T-helper 2 cell treated with Interferon-gamma antibody and Interleukin-4, amounts not matched to agents 100 ng/mL and 5 ng/mL, for 36 hours (primary cell): ENCODE data around the gene UBE2Q1. TPM values are rescaled to one million over a fixed set of nuclear protein-coding genes. Genes with fewer than 3 reads are reported as not detected.

Experiments used
- intact Hi-C: fragments of 100-400 bp; cut with micrococcal nuclease; formaldehyde crosslinking; loops from one replicate; pipeline ENCODE4 v1.15.1; 2023
- total RNA-seq: library from RNA; stranded (reverse); gene quantifications from 2 replicates; pipeline ENCODE4 v1.2.3, GENCODE V29; 2022

The UBE2Q1 gene
- total RNA-seq = 112 and 117 TPM in 2 replicates

DNA sequence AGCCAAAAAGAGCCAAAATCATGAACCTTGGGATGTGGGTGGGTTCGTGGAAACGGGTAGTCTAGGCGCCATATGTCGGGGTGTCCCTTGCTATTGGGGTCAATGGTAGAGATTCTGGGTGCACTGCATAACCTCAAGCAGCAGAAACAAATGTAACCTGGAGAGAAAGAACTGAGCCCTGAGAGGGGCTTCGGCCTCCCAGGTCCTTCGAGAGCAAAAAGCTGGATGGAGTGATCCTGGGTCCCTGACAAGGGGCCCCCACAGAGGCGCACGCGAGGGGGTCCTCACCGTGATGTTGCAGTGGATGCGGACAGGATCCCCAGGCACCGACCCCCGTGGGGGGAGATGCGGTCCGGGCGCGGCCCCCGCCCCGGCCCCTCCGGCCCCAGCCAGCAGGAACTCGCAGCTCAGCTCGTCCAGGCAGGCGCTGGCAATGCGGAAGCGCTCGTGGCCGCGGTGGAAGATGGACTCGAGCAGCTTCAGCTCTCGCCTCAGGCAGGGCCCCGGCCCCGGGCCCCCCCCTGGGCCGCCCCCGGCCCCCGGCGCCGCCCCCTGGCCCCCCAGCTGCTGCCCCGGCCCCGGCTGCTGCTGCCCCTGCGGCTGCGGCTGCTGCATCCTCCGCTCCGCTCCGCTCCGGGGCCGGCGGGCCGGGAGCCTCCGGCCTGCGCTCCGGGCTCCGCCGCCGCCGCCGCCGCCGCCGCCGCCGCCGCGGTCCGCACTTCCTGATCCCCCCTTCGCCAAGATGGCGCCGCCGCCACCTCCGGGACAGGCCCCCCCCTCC, at the start of gene UBE2Q1:
UBE2Q1 (minus strand) TSS at position 724 of the 781 bp plus-strand sequence; CDS start at position 615, 109 bp downstream.
- intact Hi-C loops = loop anchor here (1.0 to 5.0 kb wide), 9 partner anchors 50 to 527 kb away; partner anchors contain the start of genes ADAR, ATP8B2, CKS1B and IL6R

DNA sequence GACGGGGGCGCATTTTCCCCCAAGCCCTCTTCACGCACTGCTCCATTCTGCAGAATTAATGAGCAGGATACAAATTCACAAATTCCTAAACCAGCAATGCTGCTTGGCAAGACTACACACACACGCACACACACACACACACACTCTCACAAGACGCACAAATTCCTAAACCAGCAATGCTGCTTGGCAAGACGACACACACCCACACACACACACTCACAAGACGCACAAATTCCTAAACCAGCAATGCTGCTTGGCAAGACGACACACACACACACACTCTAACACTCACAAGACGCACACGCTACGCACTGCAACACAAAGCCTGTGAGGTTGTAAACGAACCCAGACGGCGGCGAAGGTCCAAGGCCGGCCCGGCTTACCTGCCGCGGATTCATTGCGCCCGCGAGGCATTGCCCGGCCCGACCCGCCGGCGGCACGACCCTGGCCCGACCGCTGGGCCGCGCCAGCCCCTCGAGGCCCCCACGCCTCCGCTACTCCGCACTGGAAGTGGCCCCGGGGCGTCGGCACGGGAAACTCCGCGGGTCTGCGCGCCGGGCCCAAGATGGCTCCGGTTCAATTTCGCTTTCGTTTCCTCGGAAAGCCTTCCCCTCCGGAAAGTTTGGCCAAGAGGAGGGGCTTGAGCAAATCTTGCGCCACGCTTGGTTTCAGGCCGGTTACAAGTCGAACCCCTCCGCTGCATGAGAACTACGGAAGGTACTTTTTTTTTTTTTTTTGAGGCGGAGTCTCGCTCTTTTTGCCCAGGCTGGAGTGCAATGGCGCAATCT, 49.3 kb upstream of the UBE2Q1 start, which contains the start of gene ADAR:
ADAR (minus strand) TSS at position 578 of the 788 bp plus-strand sequence; CDS start at position 398, 180 bp downstream.
- intact Hi-C loops = loop anchor here (1.0 to 5.0 kb wide), 4 partner anchors 50 to 386 kb away; partner anchors contain the start of genes UBAP2L and UBE2Q1

DNA sequence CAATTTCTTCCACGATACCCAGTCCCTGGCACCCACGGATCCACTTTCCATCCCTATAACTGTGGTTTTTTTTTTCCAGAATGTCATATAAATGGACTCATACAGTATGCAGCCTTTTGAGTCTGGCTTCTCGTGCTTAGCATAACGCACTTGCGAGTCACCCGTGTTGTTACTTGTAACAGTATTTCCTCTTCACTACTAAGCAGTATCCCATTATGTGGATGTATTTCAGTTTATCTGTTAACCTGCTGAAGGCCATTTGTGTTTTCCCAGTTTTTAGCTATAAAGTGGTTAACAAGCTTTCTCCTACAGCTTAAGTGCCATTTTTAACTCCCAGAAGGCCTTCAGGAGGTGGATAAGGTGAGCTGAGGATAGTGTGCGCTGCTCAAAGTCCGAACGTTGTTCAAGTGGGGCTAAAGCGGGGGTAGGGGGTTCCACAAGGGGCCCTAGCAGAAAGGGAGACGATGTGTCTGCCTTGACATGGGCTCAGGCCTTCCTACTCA, 48.7 kb upstream of the UBE2Q1 start:
- intact Hi-C loops = loop anchor here (1.0 to 5.0 kb wide), 2 partner anchors 348 to 385 kb away; partner anchors contain the start of gene UBAP2L

DNA sequence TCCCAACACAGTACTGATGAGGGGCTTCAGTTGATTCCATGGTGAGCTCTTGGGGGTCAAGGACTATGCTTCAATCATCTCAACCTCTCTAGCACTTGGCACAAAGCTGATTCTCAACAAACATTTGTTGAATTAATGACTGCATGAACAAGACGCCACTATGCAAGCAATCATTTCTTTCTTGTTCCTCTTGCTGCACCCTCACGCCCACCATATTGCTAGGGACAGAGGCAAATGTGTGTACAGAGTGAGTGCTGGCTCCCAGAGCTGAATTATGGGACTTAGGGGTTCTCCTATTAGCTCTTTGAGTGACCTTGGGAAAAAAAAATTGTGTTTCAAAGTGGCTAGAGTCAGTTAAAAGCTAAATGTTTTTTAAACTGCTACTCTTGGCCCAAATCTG, 47.1 kb upstream of the UBE2Q1 start:
- intact Hi-C loops = loop anchor here (5.0 kb wide), 1 partner anchor 383 kb away; the partner anchor contains the start of gene UBAP2L

DNA sequence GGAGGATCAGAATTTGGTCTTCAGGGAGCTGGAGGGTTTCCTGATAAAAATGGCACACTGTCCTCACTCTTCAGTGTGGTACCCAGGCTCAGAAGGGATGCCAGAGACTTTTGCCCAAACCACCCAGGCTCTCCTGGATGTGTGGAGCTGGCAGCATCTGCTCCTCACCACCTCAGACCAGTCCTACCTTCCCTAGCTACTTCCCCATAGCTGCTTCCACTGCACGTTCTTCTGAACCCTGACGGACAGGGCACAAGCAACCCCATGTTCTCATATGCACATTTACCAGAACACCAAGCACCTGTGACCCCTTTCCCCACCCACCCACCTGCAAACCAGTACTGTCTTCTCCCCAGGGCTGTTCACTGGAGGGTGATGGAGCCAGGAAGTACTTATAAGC, 44.9 kb upstream of the UBE2Q1 start:
- intact Hi-C loops = no loop called here

DNA sequence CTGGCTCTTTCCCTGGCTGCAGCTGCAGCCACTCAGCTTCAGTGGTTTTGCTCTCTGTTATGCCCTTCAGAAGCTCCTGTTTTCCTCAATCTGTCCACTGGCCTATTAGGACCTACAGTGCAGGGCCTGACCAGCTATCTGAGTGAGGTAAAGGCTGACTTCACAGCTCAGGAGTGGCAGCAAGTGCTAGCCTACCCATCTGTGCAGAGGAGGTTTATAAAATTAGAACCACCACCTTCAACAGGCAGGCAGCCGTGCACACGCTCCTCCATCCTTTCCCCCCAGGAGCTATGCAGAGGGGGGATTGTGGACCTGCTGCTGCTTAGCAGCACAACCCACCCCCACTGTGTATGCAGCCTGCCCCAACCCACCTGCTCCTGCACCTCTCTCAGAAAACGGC, 41.2 kb upstream of the UBE2Q1 start:
- intact Hi-C loops = no loop called here

DNA sequence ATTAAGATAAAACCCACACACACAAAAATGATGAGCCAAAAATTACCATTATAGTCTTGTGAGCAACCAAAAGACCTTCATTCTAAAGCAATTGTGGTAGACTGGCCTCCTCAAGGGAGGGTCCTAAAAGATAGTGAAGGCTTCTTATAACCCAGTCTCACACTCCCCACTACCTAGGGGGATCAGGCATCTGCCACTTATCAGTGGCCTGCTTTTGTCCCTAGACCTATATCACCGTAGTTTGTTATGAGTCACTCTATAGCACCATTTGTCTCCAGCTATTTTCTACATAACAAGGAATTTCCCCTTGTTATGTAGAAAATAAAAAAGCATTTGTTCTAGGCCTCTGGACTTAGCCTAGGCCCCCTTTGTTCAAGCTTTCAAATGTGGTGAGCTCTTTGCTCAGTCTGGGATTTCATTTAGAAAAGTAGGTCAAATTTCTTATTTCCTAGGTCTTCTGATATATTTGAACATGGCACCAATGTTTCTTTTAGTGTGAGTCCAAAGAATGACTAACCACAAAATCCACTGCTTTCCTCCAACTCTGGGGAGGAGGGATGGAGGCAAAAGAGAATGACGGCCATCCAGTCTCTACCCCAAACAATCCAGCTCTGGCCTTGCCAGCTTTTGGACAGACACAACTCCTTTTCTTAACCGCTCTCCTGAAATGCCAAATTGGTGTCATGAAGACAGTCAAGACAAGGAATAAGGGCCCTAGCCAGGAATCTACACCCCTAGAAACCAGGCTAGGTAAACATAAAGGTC, 40.6 kb upstream of the UBE2Q1 start:
- intact Hi-C loops = no loop called here

DNA sequence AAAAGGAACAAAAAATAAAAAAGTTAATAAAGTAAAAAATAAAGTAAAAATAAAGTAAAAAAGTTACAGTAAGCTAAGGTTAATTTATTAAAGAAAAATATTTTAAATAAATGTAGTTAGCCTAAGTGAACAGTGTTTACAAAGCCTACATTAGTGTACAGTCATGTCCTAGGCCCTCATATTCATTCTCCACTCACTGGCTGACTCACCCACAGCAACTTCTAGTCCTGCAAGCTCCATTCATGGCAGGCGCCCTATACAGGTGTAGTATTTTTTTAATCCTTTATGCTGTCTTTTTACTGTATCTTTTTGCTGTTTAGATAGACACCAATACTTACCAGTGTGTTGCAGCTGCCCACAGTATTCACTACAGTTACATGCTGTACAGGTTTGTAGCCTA, 37.2 kb upstream of the UBE2Q1 start:
- intact Hi-C loops = no loop called here

DNA sequence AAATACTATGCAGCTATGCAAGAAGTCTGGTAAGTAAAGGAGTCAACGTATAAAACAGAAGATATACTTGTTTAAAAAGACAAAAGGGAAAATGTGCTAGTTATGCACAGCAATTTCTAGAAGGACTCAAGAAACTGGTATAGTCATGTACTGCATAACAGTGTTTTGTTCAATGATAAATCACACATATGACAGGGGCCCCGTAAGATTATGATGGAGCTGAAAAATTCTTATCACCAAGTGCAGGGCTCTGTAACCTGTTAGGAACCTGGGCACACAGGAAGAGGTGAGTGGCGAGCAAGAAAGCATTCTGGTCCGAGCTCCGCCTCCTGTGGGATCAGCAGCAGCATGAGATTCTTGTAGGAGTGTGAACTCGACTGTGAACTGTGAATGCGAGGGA, 36.3 kb upstream of the UBE2Q1 start:
- intact Hi-C loops = no loop called here

DNA sequence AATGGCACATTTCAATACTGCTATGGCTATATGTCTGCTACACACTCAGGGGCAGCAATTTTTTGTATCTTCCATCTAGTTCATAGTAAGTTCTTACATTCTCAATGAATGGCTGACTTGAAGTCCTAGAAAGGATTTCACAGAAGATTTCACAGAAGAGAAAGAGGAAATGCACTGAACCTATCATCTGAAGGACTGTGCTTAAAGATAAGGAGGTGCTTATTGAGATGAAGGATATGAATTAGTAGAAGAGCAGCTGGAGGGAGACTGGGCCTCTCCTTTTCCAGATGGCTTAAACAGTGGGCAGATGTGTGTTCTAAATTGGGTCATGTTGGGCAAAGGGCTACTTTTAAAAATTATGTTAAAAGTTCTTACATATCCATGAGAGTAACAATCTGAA, 34.9 kb upstream of the UBE2Q1 start:
- intact Hi-C loops = no loop called here

DNA sequence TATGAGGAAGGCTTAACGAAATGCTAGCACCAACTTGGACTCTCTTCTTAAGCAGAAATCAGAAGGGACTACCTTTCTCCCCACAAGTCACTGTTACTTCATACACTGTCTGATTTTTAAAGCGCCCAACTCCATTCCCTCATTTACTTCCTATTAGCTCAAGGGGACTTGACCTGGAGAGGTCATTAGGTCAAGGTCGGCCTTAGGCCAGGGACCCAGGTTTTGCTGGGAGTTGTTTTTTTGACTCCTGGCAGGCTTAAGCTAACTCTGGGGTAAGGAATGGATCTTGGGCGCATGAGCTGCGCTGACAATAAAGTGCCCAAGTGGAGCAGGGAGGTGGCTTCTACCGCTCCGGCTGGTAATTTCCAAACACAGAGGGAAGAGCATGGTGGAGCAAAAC, 32.7 kb upstream of the UBE2Q1 start:
- intact Hi-C loops = no loop called here

DNA sequence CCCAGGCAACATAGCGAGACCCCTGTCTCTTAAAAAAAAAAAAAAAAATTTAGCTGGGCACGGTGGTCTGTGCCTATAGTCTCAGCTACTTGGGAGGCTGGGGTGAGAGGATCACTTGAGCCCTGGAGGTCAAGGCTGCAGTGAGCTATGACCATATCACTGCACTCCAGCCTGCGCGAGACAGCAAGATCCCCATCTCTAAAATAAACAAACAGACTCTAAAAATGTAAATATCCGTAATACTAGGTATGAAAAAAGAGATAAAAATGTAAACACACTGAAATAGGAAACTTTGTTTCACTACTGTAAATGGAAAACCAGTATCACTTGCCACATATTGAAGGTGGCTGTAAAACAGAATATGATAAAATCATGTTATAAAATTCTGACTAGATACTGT, 32.3 kb upstream of the UBE2Q1 start:
- intact Hi-C loops = no loop called here

DNA sequence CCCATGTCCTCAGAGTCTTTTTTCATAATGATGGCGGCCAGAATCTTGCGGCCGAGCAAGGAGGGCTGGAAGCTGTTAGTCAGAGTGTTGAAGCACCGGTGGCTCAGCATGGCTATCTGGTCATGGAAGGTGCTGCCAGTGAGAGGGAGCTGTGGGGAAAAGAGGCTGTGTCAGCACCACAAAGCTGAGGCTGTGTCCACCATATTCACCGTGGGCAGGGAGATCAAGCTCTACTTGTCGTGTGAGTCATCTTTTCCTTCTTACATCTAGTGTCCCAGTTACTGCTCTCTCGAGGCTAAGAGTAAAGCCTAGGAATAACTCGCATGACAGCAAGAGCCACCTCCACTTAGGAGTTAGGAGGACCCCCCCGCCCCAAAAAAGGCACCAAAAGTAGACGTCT, 31.3 kb upstream of the UBE2Q1 start:
- intact Hi-C loops = no loop called here

DNA sequence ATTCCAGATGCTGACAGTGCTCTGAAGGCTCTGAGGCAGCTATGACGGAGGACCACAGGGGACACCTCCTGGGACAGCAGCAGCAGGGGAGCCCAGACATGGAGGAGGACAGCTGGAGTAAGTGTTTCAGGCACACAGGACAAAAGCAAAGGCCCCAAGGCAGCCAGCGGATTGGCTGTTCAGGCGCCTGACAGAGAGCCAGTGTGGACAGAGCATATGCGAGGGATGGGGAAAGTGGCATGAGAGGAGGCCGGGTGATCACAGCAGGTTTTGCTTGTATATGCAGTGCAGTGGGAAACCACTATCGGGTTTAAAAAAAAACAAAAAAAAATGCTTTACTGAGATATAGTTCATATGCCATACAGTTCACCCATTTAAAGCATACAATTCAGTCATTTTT, 28.2 kb upstream of the UBE2Q1 start:
- intact Hi-C loops = no loop called here

DNA sequence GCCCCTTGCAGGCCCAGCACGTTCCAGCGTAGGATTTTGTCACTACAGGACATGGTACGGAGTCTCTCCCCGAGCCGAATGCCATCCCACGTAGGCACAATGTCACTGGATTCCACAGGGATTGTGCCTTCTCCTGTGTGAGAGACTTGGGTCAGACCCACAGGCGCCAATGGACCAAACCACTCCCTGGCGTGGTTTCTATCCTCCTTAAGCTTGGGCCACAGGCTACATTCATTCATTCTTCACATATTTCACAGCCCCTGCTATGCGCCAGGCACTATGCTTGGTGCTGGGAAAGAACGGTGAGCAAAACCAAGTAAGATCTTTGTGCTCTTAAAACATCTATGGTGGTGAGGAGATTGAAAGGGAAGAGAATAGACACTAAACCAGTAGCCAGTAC, 27.8 kb upstream of the UBE2Q1 start:
- intact Hi-C loops = no loop called here

DNA sequence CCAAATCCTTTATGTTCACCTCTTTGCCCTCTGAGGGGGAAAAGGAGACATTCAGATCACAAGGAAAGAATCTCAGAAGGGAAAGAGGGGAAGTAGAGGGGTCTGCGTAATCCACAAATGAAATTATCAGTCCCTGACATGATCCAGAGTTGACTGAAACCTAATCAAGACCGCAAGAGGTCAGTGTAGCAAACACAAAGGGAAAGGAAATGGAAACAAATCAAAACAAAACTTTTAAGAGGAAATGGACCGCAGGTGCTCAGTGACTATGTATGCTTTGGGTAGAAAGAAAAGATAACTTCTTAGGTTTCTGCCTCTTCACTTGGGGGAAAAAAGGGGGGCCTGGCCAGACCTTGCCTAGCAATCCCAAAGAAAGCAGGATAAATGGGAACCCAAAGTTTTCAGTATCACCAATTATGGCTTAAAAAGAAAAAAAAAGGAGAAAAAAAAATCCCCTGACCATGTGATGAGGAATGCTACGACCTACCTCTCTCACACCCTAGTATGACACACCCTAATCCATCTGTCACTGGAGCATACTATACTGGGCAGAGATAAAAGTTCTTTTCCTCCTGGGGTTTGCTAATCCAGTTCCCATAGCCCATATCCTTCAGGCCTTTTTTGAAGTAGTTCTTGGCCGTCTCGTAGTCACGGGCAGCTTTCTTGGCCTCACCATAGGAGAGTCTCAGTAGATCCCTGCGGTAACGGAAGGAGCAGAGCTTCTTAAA, 26.0 kb upstream of the UBE2Q1 start:
- intact Hi-C loops = no loop called here

DNA sequence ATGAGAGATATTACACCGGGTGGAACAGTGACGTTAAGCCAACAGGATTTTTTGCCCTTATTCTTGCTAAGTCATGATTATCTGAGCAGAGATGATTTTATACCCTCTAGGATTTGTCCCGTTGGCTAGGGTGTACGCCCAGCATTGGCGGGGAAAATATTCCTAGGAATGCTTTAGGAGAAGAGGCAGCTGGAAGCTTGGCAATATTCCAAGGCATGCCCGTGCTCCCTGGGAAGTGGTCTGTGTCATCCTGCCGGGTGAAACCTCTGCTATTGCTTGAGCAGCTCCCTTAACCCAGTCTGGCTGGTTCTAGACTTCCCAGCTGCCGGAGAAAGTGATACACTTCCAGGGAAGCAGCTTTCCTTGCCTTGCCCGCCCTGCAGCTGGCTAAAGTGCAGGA, 25.3 kb upstream of the UBE2Q1 start:
- intact Hi-C loops = no loop called here

DNA sequence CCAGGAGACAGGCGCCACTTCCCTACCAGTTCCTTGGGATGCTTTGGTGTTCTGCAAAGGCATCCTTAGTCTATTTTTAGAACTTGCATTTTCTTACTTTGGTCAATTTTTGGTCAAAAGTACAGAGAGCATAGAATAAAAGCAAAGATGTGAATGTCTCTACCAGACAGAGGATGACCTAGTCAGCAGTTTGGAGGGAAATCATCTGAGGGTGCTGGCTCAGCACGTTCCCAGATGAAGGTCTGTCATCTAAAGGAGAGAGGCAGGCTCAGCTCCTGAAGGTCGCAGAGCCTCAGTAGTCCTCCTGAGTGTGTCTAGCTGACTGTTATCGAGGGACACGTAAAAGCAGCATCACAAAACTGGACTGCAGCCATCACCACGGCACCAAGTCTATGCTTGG, 24.4 kb upstream of the UBE2Q1 start:
- intact Hi-C loops = no loop called here

DNA sequence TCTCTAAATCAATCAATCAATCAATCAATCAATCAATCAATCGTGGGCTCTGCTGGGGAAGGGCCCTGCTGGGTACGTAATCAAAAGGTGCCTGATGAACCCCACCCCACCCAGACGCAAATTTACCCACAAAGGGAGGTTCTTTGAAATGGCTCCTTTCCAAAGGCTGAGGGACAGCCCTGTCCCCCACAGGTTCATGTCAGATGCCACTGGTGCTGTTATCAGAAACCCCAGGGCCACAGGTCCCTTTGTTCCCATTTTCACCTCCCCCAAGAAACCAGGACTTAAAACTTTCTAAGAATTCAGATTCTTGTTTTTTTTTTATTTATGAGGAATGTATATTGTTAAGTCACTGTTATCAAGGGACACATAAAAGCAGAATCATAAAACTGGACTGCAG, 23.3 kb upstream of the UBE2Q1 start:
- intact Hi-C loops = no loop called here

DNA sequence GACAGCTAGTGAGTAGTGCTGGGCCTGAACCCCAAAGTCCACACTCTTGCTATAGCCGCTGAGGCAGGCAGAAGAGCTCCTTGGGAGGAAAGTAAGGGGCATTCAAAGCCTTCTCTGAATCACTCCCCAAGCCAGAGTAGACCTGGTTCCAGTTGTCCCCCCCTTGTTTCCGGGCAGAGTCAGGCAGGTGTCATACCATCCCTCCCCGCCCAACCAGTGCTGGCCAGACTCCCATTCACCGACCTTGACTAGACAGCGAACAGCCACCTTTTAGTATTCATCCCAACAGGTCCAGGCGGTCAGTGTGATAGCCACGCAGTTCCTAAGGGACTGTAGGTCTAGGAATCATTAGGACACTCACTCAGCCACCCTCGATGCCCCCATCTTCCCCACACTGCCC, 20.9 kb upstream of the UBE2Q1 start:
- intact Hi-C loops = no loop called here

DNA sequence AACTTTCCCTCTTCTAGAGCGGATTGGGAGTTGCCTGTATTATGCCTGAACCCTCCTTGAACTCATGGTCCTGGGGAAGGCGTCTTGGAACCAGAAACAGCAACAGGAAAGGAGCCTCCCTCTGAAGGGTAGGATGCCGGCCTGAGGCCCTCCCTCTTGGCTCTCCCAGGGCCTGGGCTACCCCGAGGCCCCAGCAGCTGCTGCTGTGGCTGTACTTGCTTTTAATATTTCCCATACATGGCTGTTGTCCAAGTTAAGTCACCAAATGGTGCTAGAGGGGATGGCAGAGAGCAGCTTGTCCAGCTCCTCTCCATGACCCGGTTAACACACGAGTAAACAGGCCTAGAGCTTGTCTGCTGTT, 19.6 kb upstream of the UBE2Q1 start:
- intact Hi-C loops = no loop called here
